HG03571 (cell line): ENCODE data around the gene ZNF683.
"Not testable (repeated sequence)": the region's sequence is repeated elsewhere in the genome, so short reads cannot be mapped to it uniquely, and the experiment has no call there.

Experiments used
- ATAC-seq: cut with Tn5 transposase; IDR thresholded peaks from one replicate; pipeline ENCODE4 v1.9.1; 2021; ENCODE audit not compliant: unreplicated experiment

ZNF683 gene

GRCh38 chr1:26372611-26373010 lies at the start of gene ZNF683:
ZNF683 (minus strand) TSS chr1:26372750; CDS start chr1:26368571, 4,179 bp downstream.
- not testable (repeated sequence) for ATAC-seq

- ATAC-seq = no peak
Measured at GRCh38 chr1:26419494-26419893, 46.9 kb upstream of the ZNF683 start.

- ATAC-seq = no peak
Measured at GRCh38 chr1:26418865-26419349, 46.4 kb upstream of the ZNF683 start.

- ATAC-seq = no peak
Measured at GRCh38 chr1:26417111-26417759, 44.7 kb upstream of the ZNF683 start.

- no peak for ATAC-seq
Measured at GRCh38 chr1:26413031-26413430, 40.5 kb upstream of the ZNF683 start.

DNA sequence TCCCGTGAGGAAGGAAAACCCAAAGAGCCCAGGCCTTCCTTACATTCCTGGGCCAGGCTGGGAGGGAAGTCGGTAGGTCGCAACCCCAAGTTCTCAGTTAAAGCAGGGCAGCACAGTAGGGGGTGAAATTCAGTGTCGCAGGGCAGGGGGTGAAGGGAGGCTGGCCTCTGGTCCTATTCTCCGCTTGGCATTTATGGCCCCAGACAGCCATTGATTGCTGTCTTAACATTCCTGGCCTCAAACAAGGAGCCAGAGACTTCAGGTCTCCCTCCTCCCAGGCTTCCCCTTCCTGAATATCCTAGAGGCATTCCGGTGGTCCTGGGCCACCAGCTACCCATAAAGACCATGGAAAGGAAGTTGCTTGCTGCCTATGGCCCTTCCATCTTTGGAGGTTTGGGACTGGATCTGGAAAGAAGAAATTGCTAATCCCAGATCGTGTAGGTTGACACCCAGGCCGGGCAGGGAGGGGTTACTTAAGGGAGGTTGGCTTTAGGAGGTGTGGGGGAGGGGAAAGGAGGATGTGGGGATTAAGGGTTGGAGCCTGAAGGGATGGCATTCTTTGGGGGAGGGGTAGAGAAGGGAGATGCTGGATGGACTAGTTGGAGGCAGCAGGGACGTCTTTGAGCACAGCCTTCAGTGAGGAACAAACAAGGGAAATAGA lies 39.8 kb upstream of the ZNF683 start:
- ATAC-seq = no peak

- no peak for ATAC-seq
Measured at GRCh38 chr1:26411624-26412074, 39.1 kb upstream of the ZNF683 start.

GRCh38 chr1:26410706-26411623 lies 38.4 kb upstream of the ZNF683 start, which contains the start of gene LIN28A:
LIN28A (plus strand) TSS chr1:26410817; CDS start chr1:26410892, 75 bp downstream.
- ATAC-seq = no peak

- no peak for ATAC-seq
Measured at GRCh38 chr1:26409191-26409807, 36.7 kb upstream of the ZNF683 start.

DNA sequence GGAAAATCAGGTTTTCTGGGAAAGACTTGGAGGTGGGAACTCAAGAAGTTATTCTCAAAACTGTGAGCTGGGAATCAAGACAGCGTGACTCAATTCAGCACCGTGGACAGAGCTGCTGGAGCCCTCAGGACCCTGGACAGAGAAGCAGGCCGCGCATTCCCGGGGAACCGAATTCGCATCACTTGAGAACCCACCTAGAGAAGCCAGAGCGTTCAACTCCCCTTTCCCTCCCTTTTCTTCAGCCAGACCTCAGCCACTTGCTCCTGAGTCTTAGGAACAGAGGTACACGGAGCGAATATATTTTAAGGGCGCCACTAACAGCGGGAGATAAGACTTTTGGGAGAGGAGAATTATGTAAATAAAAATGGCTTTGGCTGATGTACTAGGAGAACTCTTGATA lies 36.1 kb upstream of the ZNF683 start:
- ATAC-seq = no peak

DNA sequence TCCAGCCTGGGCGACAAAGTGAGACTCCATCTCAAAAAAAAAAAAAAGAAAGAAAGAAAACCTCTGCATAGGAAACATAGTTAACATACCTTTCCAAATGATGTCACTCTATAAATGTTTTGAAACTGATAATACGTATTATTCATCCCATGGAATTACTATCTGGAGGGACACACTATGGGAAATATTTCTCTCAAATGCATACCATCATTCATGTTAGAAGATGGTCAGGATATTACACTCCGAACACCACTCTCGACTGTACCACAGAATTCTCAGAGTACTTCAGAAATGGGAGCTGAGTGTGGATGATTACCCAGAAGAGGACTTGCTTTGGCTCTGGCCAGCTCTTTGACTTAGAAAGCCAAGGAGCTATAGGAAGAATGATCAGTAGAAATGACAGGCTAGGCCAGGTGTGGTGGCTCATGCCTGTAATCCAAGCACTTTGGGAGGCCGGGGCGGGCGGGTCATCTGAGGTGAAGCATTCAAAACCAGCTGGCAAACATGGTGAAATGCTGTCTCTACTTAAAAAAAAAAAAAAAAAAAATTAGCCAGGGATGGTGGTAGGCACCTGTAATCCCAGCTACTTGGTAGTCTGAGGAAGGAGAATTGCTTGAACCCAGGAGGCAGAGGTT lies 32.8 kb upstream of the ZNF683 start:
- no peak for ATAC-seq

- ATAC-seq = no peak
Measured at GRCh38 chr1:26404641-26405040, 32.1 kb upstream of the ZNF683 start.

DNA sequence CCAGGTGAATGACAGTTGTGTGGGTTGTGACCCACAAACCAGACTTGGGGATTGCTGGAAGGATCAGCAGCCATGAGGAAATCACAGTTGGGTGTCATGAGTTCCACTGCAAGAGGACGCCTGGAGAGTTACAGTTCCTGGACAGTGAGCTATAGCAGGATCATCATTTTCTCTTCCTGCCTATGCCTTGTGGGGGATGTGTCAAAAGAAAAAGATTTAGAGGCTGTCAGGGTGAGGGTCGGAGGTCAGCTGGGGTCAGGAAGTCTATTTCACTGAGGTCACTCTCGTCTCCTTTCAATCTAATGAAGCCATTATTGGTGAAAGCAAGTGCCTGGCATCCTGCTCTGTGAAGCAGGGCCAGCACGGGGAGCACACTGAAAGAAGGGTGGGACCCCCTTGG lies 31.1 kb upstream of the ZNF683 start:
- ATAC-seq = no peak

GRCh38 chr1:26401891-26402290 lies 29.3 kb upstream of the ZNF683 start:
- no peak for ATAC-seq

- ATAC-seq = no peak
Measured at GRCh38 chr1:26399034-26399433, 26.5 kb upstream of the ZNF683 start.

GRCh38 chr1:26395754-26396153 lies 23.2 kb upstream of the ZNF683 start:
- ATAC-seq = no peak

DNA sequence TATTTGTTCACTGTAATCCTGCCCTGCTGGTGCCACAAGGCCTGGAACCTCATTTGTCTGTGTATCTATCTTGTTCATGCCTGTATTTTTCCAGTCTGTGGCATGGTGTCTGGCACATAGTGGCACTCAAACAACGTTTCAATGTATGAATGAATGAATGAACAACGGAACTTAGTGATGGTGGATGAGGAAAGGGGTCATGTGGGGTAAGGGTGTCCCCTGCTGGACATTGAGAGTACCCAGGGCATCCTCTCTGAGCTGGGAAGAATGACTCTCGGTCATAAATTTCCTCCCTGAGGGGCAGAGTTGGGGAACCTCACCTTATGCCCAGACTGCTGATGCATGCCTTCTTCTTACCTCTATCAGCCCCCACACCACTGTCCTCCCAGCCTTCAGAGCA lies 18.9 kb upstream of the ZNF683 start:
- ATAC-seq = no peak

DNA sequence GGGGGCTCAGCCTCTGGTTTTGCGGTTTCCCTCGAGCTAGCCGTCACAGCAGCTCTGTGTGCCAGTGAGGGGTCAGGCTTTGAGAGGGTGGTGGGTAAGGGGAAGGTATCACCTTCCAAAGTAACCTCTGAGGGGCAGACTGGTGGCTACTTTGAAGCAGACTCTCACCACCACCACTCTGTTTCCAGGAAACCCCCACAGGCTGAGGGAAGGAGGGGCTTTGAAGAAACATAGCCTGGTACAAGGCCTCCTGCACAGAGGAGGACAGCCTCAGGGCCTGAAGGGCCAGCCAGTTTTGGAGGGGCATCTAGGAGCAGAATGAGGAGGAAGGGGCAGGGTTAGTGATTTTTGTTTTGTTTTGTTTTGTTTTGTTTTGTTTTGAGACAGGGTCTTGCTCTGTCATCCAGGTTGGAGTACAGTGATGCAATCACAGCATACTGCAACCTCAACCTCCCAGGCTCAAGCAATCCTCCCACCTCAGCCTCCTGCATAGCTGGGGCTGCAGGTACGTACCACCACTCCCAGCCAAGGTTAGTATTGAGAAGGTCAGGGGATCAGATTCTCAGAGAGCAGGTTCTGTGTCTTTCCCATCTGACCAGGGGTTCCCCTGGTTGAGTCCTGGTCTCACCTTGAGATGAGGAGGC lies 17.2 kb upstream of the ZNF683 start:
- no peak for ATAC-seq

- no peak for ATAC-seq
Measured at GRCh38 chr1:26388791-26389445, 16.4 kb upstream of the ZNF683 start.
